Measurements from ENCODE around the gene ZBTB11.

GRCh38 chr3:101667844-101668243 lies 9.1 kb downstream of the ZBTB11 start:
- TF ChIP-seq POLR2AphosphoS5 (IDR thresholded peaks at IDR 0.05; ENCODE audit: low read depth) = no peak
- no peak for TF ChIP-seq CTCF (conservative IDR thresholded peaks at IDR 0.05; ENCODE audit: low read depth in 2 of 2)
- TF ChIP-seq EZH2 (IDR thresholded peaks at IDR 0.05; ENCODE audit: low read depth, unreplicated experiment) = no peak
- no peak for TF ChIP-seq EZH2phosphoT487 (IDR thresholded peaks at IDR 0.05; ENCODE audit: unreplicated experiment)
- TF ChIP-seq, protein P1, sequence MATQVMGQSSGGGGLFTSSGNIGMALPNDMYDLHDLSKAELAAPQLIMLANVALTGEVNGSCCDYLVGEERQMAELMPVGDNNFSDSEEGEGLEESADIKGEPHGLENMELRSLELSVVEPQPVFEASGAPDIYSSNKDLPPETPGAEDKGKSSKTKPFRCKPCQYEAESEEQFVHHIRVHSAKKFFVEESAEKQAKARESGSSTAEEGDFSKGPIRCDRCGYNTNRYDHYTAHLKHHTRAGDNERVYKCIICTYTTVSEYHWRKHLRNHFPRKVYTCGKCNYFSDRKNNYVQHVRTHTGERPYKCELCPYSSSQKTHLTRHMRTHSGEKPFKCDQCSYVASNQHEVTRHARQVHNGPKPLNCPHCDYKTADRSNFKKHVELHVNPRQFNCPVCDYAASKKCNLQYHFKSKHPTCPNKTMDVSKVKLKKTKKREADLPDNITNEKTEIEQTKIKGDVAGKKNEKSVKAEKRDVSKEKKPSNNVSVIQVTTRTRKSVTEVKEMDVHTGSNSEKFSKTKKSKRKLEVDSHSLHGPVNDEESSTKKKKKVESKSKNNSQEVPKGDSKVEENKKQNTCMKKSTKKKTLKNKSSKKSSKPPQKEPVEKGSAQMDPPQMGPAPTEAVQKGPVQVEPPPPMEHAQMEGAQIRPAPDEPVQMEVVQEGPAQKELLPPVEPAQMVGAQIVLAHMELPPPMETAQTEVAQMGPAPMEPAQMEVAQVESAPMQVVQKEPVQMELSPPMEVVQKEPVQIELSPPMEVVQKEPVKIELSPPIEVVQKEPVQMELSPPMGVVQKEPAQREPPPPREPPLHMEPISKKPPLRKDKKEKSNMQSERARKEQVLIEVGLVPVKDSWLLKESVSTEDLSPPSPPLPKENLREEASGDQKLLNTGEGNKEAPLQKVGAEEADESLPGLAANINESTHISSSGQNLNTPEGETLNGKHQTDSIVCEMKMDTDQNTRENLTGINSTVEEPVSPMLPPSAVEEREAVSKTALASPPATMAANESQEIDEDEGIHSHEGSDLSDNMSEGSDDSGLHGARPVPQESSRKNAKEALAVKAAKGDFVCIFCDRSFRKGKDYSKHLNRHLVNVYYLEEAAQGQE (IDR thresholded peaks at IDR 0.05; ENCODE audit: unreplicated experiment) = no peak
- no peak for TF ChIP-seq ZNF114 (CRISPR knock-in tag; IDR thresholded peaks at IDR 0.05)
- TF ChIP-seq ZNF331 (CRISPR knock-in tag; IDR thresholded peaks at IDR 0.05; ENCODE audit: low read depth) = no peak
- no peak for TF ChIP-seq ETS1 (IDR thresholded peaks at IDR 0.05)
- TF ChIP-seq STAT1 (IDR thresholded peaks at IDR 0.05; ENCODE audit: unreplicated experiment) = no peak
- TF ChIP-seq CREB1 (CRISPR knock-in tag; IDR thresholded peaks at IDR 0.05; ENCODE audit: low read depth) = no peak
- TF ChIP-seq JUNB (IDR thresholded peaks at IDR 0.05; ENCODE audit: unreplicated experiment) = no peak
- TF ChIP-seq ZNF462 (CRISPR knock-in tag; IDR thresholded peaks at IDR 0.05) = no peak

Data from GM23338 (cell line).